Uterus (tissue), 4 donors: ENCODE data around the gene KATNAL1. TPM values are rescaled to one million over a fixed set of nuclear protein-coding genes. Genes with fewer than 3 reads are reported as not detected.

Experiments
- DNase-seq, 2 donors: peaks; one replicate each; pipeline ENCODE4 v3.0.0-alpha.2; 2019 to 2020
- H3K27ac ChIP-seq, 2 donors: fragments of 200-600 bp; sonication (generic); 1 replicate in 1 of 2; 2 replicates in 1 of 2; pipeline ENCODE4 v1.5.1; 2016 to 2018
- H3K27me3 ChIP-seq, 2 donors: fragments of 200-600 bp; sonication (generic); one replicate each; pipeline ENCODE4 v1.5.1; 2018 to 2019; ENCODE audit warnings: control low read depth in 1 of 2
- H3K36me3 ChIP-seq, 2 donors: fragments of 200-600 bp; sonication (generic); one replicate each; pipeline ENCODE4 v1.5.1; 2019; ENCODE audit warnings: control low read depth in 1 of 2
- H3K4me1 ChIP-seq, 2 donors: fragments of 200-600 bp; sonication (generic); one replicate each; pipeline ENCODE4 v1.5.1; 2018 to 2019; ENCODE audit warnings: control low read depth in 1 of 2
- H3K4me3 ChIP-seq, 2 donors: fragments of 200-600 bp; sonication (generic); 1 replicate in 1 of 2; 2 replicates in 1 of 2; pipeline ENCODE4 v1.5.1; 2018 to 2019; ENCODE audit warnings: mild to moderate bottlenecking in 1 of 2
- H3K9me3 ChIP-seq, 2 donors: fragments of 200-600 bp; sonication (generic); one replicate each; pipeline ENCODE4 v1.5.1; 2019; ENCODE audit warnings: control low read depth in 1 of 2
- CTCF ChIP-seq, 4 experiments: fragments of 200-600 bp in 2 of 4; fragments of 450-650 bp in 2 of 4; sonication (generic) in 2 of 4; IDR thresholded peaks; one replicate each; pipeline ENCODE4 v1.5.1; 2016 to 2019; ENCODE audit warnings: antibody characterized with exemption in 4 of 4, mild to moderate bottlenecking in 2 of 4, moderate library complexity in 1 of 4
- POLR2A ChIP-seq, 2 donors: fragments of 450-650 bp; IDR thresholded peaks; one replicate each; pipeline ENCODE4 v1.6.1; 2016; ENCODE audit warnings: antibody characterized with exemption in 2 of 2, mild to moderate bottlenecking in 1 of 2, moderate library complexity in 1 of 2
- intact Hi-C: fragments of 100-400 bp; cut with DNase I; formaldehyde crosslinking; loops from one replicate; pipeline ENCODE4 v1.15.1; 2023; ENCODE audit warnings: low total_unique reads
- total RNA-seq, 4 donors: library from RNA; depleted of rRNA in 3 of 4; stranded (reverse); fragments of >200 nt in 3 of 4; gene quantifications; one replicate each; pipeline versions ENCODE4 v1.1.0 to v1.2.4, GENCODE V29; 2014 to 2023
- donor health status: DM: yes; HTN: yes; CAD: no.

Gene KATNAL1
- total RNA-seq, 4 donors from 2014 or later, result 24.1 to 65.3 (median 49.9) TPM

GRCh38 chr13:30307971-30308290 lies 580 bp upstream of the KATNAL1 start:
- intact Hi-C loops, result no loop called here
- H3K9me3 ChIP-seq, result no peaks in the 10 kb centered on the region

GRCh38 chr13:30306762-30307193 lies 573 bp downstream of the KATNAL1 start:
- peak overlapping the region; percentile 86 to 93 for H3K4me3 ChIP-seq
- H3K4me1 ChIP-seq, result peaks cover 0 to 5% of the 10 kb centered on the region in 2 donors
- DNase-seq, result peak; percentile 94 to 95
- no peaks in the 10 kb centered on the region for H3K27me3 ChIP-seq
- H3K36me3 ChIP-seq, result no peaks in the 10 kb centered on the region
- intact Hi-C loops, result no loop called here
- H3K27ac ChIP-seq, result peak overlapping the region; percentile 95 to 97
- no peaks in the 10 kb centered on the region for H3K9me3 ChIP-seq
- TF ChIP-seq CTCF (IDR thresholded peaks at IDR 0.05) (no peak), POLR2A (IDR thresholded peaks at IDR 0.05) (no peak)

More at GRCh38 chr13:30307971-30308290, 580 bp upstream of the KATNAL1 start:
- TF ChIP-seq POLR2A (IDR thresholded peaks at IDR 0.05) (no peak), CTCF (IDR thresholded peaks at IDR 0.05) (no peak)
- no peaks in the 10 kb centered on the region for H3K4me1 ChIP-seq
- H3K27me3 ChIP-seq, result no peaks in the 10 kb centered on the region
- H3K36me3 ChIP-seq, result no peaks in the 10 kb centered on the region
- DNase-seq, result no peak
- H3K4me3 ChIP-seq, result peak overlapping the region; percentile 86 to 93
- H3K27ac ChIP-seq, result peak overlapping the region; percentile 95 to 97

GRCh38 chr13:30305456-30305970 lies 1.8 kb downstream of the KATNAL1 start:
- H3K27me3 ChIP-seq, result no peaks in the 10 kb centered on the region
- no peaks in the 10 kb centered on the region for H3K36me3 ChIP-seq
- intact Hi-C loops, result no loop called here
- H3K4me1 ChIP-seq, result peaks cover 0 to 5% of the 10 kb centered on the region in 2 donors
- no peak for DNase-seq
- H3K27ac ChIP-seq, result peak overlapping the region; percentile 25 to 95
- H3K9me3 ChIP-seq, result no peaks in the 10 kb centered on the region
- peak overlapping the region in 1 of 2 donors; percentile 93 for H3K4me3 ChIP-seq
- TF ChIP-seq POLR2A (IDR thresholded peaks at IDR 0.05), result no peak
- TF ChIP-seq CTCF (IDR thresholded peaks at IDR 0.05), result no peak

- Histone ChIP-seq H3K4me3 (no peak overlapping the region), H3K36me3 (no peaks in the 10 kb centered on the region), H3K27me3 (no peaks in the 10 kb centered on the region), H3K9me3 (no peaks in the 10 kb centered on the region), H3K27ac (peak overlapping the region; percentile 22 to 48), H3K4me1 (peaks cover 0 to 16% of the 10 kb centered on the region in 2 donors)
- no peak for TF ChIP-seq CTCF (IDR thresholded peaks at IDR 0.05)
- TF ChIP-seq POLR2A (IDR thresholded peaks at IDR 0.05), result no peak
- DNase-seq, result no peak
- intact Hi-C loops, result no loop called here
Observed at GRCh38 chr13:30303269-30303668, 4.1 kb downstream of the KATNAL1 start.

- no peaks in the 10 kb centered on the region for H3K9me3 ChIP-seq
- peaks cover 0 to 16% of the 10 kb centered on the region in 2 donors for H3K4me1 ChIP-seq
- no peak for DNase-seq
- TF ChIP-seq POLR2A (IDR thresholded peaks at IDR 0.05) (no peak), CTCF (IDR thresholded peaks at IDR 0.05) (no peak)
- intact Hi-C loops, result no loop called here
- H3K27ac ChIP-seq, result peak overlapping the region in 1 of 2 donors; percentile 48
- H3K27me3 ChIP-seq, result no peaks in the 10 kb centered on the region
- no peaks in the 10 kb centered on the region for H3K36me3 ChIP-seq
- H3K4me3 ChIP-seq, result no peak overlapping the region
Observed at GRCh38 chr13:30301827-30302226, 5.5 kb downstream of the KATNAL1 start.
